HCT116 (cell line): ENCODE results near the gene COL4A1.

Experiments used
- CEBPB ChIP-seq: IDR thresholded peaks from 2 replicates; pipeline ENCODE4 v1.6.1; 2012; ENCODE audit warnings: low read depth
- ELF1 ChIP-seq: IDR thresholded peaks from 2 replicates; pipeline ENCODE4 v1.6.1; 2012; ENCODE audit warnings: low read depth, borderline replicate concordance
- EZH2 ChIP-seq: fragments of 200-600 bp; sonication (generic); IDR thresholded peaks from 2 replicates; pipeline ENCODE4 v1.6.1; 2017; ENCODE audit warnings: antibody characterized with exemption, mixed run types
- EZH2phosphoT487 ChIP-seq: fragments of 200-600 bp; IDR thresholded peaks from 2 replicates; pipeline ENCODE4 v1.6.1; 2018; ENCODE audit warnings: antibody characterized with exemption, borderline replicate concordance
- FOSL1 ChIP-seq: IDR thresholded peaks from 2 replicates; pipeline ENCODE4 v1.6.1; 2012; ENCODE audit warnings: low read depth
- POLR2A ChIP-seq: IDR thresholded peaks from 2 replicates; pipeline ENCODE4 v1.7.0; 2011; ENCODE audit warnings: borderline replicate concordance; ENCODE audit not compliant: insufficient read depth, insufficient read length; ENCODE audit errors: extremely low read depth
- POLR2AphosphoS5 ChIP-seq: IDR thresholded peaks from 2 replicates; pipeline ENCODE4 v1.6.1; 2011; ENCODE audit warnings: mild to moderate bottlenecking, low read depth, low read length, moderate library complexity
- RAD21 ChIP-seq: IDR thresholded peaks from 2 replicates; pipeline ENCODE4 v1.6.1; 2012; ENCODE audit warnings: low read depth, mild to moderate bottlenecking
- SP1 ChIP-seq: IDR thresholded peaks from 2 replicates; pipeline ENCODE4 v1.6.1; 2012; ENCODE audit warnings: low read depth
- ZNF274 ChIP-seq: fragments of 200-500 bp; sonication (Bioruptor generic); IDR thresholded peaks from 2 replicates; pipeline ENCODE4 v1.6.1; 2014; ENCODE audit warnings: mild to moderate bottlenecking, low read depth, low read length, inconsistent platforms
- TF ChIP-seq, protein P1 (sequence below), 3 experiments: fragments of 200-600 bp in 1 of 3; sonication (generic) in 1 of 3; IDR thresholded peaks in 2 of 3; conservative IDR thresholded peaks in 1 of 3; 2 replicates each; pipeline ENCODE4 v1.5.1; 2012 to 2017; ENCODE audit warnings: low read depth in 2 of 3, low read length in 2 of 3, antibody characterized with exemption in 1 of 3, borderline replicate concordance in 1 of 3, control low read depth in 1 of 3, mild to moderate bottlenecking in 1 of 3, mixed read lengths in 1 of 3, mixed run types in 1 of 3, moderate library complexity in 1 of 3; ENCODE audit not compliant: insufficient read depth in 1 of 3
- TF ChIP-seq, protein P2 (sequence below): IDR thresholded peaks from 2 replicates; pipeline ENCODE4 v1.6.1; 2011; ENCODE audit warnings: mild to moderate bottlenecking, low read length, moderate library complexity; ENCODE audit not compliant: insufficient replicate concordance; ENCODE audit errors: extremely low read depth
- TF ChIP-seq, protein P3 (sequence below): IDR thresholded peaks from 2 replicates; pipeline ENCODE4 v1.6.1; 2012; ENCODE audit warnings: low read depth

DNA sequence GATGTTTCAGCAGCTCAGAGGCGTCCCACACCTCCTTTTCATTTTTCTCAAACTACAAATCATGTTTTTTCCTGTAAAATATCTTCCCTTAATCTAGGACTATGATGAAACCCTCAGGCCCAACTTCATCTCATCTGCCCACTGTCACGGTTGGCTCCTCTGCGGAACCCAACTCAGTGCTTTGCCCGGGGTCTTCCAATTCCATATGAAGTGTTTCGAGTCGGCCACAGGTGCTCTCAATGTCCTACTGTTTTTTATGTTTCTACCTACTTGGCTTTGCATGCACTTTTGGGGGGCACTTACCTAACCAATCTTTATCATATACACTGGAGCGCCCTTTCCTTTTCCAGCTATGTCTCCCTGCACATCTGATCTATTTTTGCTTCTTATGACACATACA lies 28.1 kb downstream of the COL4A1 start:
- TF ChIP-seq EZH2phosphoT487 (no peak), POLR2A (no peak), EZH2 (no peak), POLR2AphosphoS5 (no peak), RAD21 (no peak), ZNF274 (no peak), FOSL1 (no peak), CEBPB (no peak), SP1 (no peak), ELF1 (no peak)
- TF ChIP-seq, protein P1, sequence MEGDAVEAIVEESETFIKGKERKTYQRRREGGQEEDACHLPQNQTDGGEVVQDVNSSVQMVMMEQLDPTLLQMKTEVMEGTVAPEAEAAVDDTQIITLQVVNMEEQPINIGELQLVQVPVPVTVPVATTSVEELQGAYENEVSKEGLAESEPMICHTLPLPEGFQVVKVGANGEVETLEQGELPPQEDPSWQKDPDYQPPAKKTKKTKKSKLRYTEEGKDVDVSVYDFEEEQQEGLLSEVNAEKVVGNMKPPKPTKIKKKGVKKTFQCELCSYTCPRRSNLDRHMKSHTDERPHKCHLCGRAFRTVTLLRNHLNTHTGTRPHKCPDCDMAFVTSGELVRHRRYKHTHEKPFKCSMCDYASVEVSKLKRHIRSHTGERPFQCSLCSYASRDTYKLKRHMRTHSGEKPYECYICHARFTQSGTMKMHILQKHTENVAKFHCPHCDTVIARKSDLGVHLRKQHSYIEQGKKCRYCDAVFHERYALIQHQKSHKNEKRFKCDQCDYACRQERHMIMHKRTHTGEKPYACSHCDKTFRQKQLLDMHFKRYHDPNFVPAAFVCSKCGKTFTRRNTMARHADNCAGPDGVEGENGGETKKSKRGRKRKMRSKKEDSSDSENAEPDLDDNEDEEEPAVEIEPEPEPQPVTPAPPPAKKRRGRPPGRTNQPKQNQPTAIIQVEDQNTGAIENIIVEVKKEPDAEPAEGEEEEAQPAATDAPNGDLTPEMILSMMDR (IDR thresholded peaks at IDR 0.05 in 2 of 3, conservative IDR thresholded peaks at IDR 0.05 in 1 of 3; ENCODE audit: borderline replicate concordance in 1 of 3, insufficient read depth in 1 of 3, low read depth in 2 of 3, low read length in 2 of 3): no peak
- TF ChIP-seq, protein P2, sequence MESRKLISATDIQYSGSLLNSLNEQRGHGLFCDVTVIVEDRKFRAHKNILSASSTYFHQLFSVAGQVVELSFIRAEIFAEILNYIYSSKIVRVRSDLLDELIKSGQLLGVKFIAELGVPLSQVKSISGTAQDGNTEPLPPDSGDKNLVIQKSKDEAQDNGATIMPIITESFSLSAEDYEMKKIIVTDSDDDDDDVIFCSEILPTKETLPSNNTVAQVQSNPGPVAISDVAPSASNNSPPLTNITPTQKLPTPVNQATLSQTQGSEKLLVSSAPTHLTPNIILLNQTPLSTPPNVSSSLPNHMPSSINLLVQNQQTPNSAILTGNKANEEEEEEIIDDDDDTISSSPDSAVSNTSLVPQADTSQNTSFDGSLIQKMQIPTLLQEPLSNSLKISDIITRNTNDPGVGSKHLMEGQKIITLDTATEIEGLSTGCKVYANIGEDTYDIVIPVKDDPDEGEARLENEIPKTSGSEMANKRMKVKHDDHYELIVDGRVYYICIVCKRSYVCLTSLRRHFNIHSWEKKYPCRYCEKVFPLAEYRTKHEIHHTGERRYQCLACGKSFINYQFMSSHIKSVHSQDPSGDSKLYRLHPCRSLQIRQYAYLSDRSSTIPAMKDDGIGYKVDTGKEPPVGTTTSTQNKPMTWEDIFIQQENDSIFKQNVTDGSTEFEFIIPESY: no peak
- TF ChIP-seq, protein P3, sequence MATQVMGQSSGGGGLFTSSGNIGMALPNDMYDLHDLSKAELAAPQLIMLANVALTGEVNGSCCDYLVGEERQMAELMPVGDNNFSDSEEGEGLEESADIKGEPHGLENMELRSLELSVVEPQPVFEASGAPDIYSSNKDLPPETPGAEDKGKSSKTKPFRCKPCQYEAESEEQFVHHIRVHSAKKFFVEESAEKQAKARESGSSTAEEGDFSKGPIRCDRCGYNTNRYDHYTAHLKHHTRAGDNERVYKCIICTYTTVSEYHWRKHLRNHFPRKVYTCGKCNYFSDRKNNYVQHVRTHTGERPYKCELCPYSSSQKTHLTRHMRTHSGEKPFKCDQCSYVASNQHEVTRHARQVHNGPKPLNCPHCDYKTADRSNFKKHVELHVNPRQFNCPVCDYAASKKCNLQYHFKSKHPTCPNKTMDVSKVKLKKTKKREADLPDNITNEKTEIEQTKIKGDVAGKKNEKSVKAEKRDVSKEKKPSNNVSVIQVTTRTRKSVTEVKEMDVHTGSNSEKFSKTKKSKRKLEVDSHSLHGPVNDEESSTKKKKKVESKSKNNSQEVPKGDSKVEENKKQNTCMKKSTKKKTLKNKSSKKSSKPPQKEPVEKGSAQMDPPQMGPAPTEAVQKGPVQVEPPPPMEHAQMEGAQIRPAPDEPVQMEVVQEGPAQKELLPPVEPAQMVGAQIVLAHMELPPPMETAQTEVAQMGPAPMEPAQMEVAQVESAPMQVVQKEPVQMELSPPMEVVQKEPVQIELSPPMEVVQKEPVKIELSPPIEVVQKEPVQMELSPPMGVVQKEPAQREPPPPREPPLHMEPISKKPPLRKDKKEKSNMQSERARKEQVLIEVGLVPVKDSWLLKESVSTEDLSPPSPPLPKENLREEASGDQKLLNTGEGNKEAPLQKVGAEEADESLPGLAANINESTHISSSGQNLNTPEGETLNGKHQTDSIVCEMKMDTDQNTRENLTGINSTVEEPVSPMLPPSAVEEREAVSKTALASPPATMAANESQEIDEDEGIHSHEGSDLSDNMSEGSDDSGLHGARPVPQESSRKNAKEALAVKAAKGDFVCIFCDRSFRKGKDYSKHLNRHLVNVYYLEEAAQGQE: no peak
